Fibroblast of lung (primary cell): ENCODE measurements around the gene CAVIN1. TPM values are rescaled to one million over a fixed set of nuclear protein-coding genes. Genes with fewer than 3 reads are reported as not detected.

ENCODE experiments used
- DNase-seq, 2 donors: peaks; one replicate each; pipeline versions ENCODE4 v3.0.0 to v3.0.0-alpha.2; 2010; ENCODE audit warnings: low read depth in 2 of 2
- H2AFZ ChIP-seq: 2 replicates; pipeline ENCODE4 v1.5.1; 2012; ENCODE audit warnings: low read length, control low read depth, inconsistent platforms
- H3K27ac ChIP-seq: 2 replicates; pipeline ENCODE4 v1.5.1; 2011; ENCODE audit warnings: low read length, control low read depth; ENCODE audit not compliant: insufficient read depth
- H3K27me3 ChIP-seq: 2 replicates; pipeline ENCODE4 v1.5.1; 2011; ENCODE audit warnings: mild to moderate bottlenecking, low read length; ENCODE audit not compliant: control insufficient read depth, insufficient read depth
- H3K36me3 ChIP-seq: 2 replicates; pipeline ENCODE4 v1.5.1; 2011; ENCODE audit warnings: low read length; ENCODE audit not compliant: control insufficient read depth, insufficient read depth
- H3K4me1 ChIP-seq: 2 replicates; pipeline ENCODE4 v1.5.1; 2011; ENCODE audit warnings: low read length; ENCODE audit not compliant: control insufficient read depth, insufficient read depth; ENCODE audit errors: extremely low read depth
- H3K4me2 ChIP-seq: 2 replicates; pipeline ENCODE4 v1.5.1; 2011; ENCODE audit warnings: low read length, control low read depth; ENCODE audit not compliant: insufficient read depth; ENCODE audit errors: extremely low read depth
- H3K4me3 ChIP-seq, 4 experiments: fragments of 200-600 bp in 1 of 4; sonication (generic) in 1 of 4; replicated peaks in 1 of 4; 2 replicates each; pipeline ENCODE4 v1.5.1; 2011 to 2016; ENCODE audit warnings: low read length in 4 of 4, low read depth in 3 of 4, mild to moderate bottlenecking in 3 of 4, control low read depth in 2 of 4, inconsistent platforms in 1 of 4, mixed read lengths in 1 of 4; ENCODE audit not compliant: insufficient read depth in 1 of 4; ENCODE audit errors: control extremely low read depth in 1 of 4
- H3K79me2 ChIP-seq: 2 replicates; pipeline ENCODE4 v1.5.1; 2012; ENCODE audit warnings: mild to moderate bottlenecking, low read length, inconsistent platforms; ENCODE audit not compliant: control insufficient read depth, insufficient read depth
- H3K9ac ChIP-seq: 2 replicates; pipeline ENCODE4 v1.5.1; 2011; ENCODE audit warnings: mild to moderate bottlenecking, low read length, control low read depth; ENCODE audit not compliant: insufficient read depth
- H3K9me3 ChIP-seq: 2 replicates; pipeline ENCODE4 v1.5.1; 2012; ENCODE audit warnings: low read depth, low read length; ENCODE audit not compliant: control insufficient read depth, insufficient read depth
- H4K20me1 ChIP-seq: 2 replicates; pipeline ENCODE4 v1.5.1; 2011; ENCODE audit warnings: low read length; ENCODE audit not compliant: control insufficient read depth, insufficient read depth; ENCODE audit errors: extremely low read depth
- CTCF ChIP-seq, 2 donors: IDR thresholded peaks in 1 of 2; conservative IDR thresholded peaks in 1 of 2; 1 replicate in 1 of 2; 2 replicates in 1 of 2; pipeline ENCODE4 v1.5.1; 2011 to 2012; ENCODE audit warnings: low read length in 2 of 2, control low read depth in 1 of 2, inconsistent platforms in 1 of 2, low read depth in 1 of 2, mild to moderate bottlenecking in 1 of 2
- EZH2 ChIP-seq: IDR thresholded peaks from 2 replicates; pipeline ENCODE4 v1.5.1; 2012; ENCODE audit warnings: low read length, control low read depth, mild to moderate bottlenecking; ENCODE audit errors: missing control alignments
- polyA plus RNA-seq, 2 donors: library from polyadenylated mRNA; depleted of rRNA in 1 of 2; stranded (reverse) in 1 of 2; unstranded in 1 of 2; fragments of >200 nt; gene quantifications; 2 replicates each; pipeline ENCODE4 v1.2.1, GENCODE V29; 2011 to 2012; ENCODE audit warnings: missing spikeins in 1 of 2
- total RNA-seq: library from RNA; depleted of rRNA; stranded (reverse); fragments of >200 nt; gene quantifications from 2 replicates; pipeline ENCODE4 v1.2.1, GENCODE V29; 2014

The CAVIN1 gene
- total and polyA plus RNA-seq, 2 donors (not counting 1 experiment from before 2014, with no cell fraction given), result 372 to 490 TPM

DNA sequence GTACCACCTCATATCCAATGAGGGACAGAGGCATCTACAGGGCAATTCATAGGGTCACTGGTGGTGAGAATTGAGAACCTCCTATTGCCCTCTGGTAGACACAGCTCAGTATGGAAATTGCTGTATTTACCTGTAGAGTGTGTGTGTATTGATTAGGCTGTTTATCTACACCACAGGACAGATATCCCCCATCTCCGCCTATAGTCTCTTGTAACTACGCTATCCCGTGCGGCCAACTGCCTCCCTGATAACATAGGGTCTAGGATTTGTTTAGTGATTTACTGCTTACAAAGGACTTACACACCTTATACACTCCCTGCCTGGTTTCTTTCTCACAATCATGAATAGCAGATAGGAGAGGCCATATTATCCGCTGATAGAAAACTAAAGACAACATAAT, 33.2 kb downstream of the CAVIN1 start:
- H4K20me1 ChIP-seq, result no peaks in the 10 kb centered on the region
- H3K79me2 ChIP-seq, result peaks cover 30% of the 10 kb centered on the region
- no peak overlapping the region for H3K9ac ChIP-seq
- H3K9me3 ChIP-seq, result no peaks in the 10 kb centered on the region
- TF ChIP-seq CTCF (conservative IDR thresholded peaks at IDR 0.05 in 1 of 2, IDR thresholded peaks at IDR 0.05 in 1 of 2; ENCODE audit: low read depth in 1 of 2, low read length in 2 of 2) (no peak), EZH2 (no peak)
- no peak for DNase-seq
- H3K36me3 ChIP-seq, result no peaks in the 10 kb centered on the region
- no peaks in the 10 kb centered on the region for H3K27me3 ChIP-seq
- peak overlapping the region; percentile 100 for H3K27ac ChIP-seq
- H3K4me3 ChIP-seq, result no peak overlapping the region
- no peak overlapping the region for H3K4me2 ChIP-seq
- H2AFZ ChIP-seq, result no peak overlapping the region
- peaks cover 16% of the 10 kb centered on the region for H3K4me1 ChIP-seq

- H3K4me1 ChIP-seq, result peaks cover 16% of the 10 kb centered on the region
- no peaks in the 10 kb centered on the region for H3K27me3 ChIP-seq
- no peaks in the 10 kb centered on the region for H3K9me3 ChIP-seq
- no peak for TF ChIP-seq EZH2
- no peak for TF ChIP-seq CTCF (conservative IDR thresholded peaks at IDR 0.05 in 1 of 2, IDR thresholded peaks at IDR 0.05 in 1 of 2; ENCODE audit: low read depth in 1 of 2, low read length in 2 of 2)
- no peaks in the 10 kb centered on the region for H3K36me3 ChIP-seq
- H2AFZ ChIP-seq, result peak overlapping the region; percentile 45
- peak overlapping the region; percentile 44 to 75 (median 56) for H3K4me3 ChIP-seq
- no peak for DNase-seq
- peak overlapping the region; percentile 100 for H3K27ac ChIP-seq
- H3K4me2 ChIP-seq, result peak overlapping the region; percentile 86
- H3K79me2 ChIP-seq, result peaks cover 38% of the 10 kb centered on the region
- H3K9ac ChIP-seq, result peak overlapping the region; percentile 68
- H4K20me1 ChIP-seq, result no peaks in the 10 kb centered on the region
Observed at GRCh38 chr17:42389135-42389417, 34.0 kb downstream of the CAVIN1 start.

DNA sequence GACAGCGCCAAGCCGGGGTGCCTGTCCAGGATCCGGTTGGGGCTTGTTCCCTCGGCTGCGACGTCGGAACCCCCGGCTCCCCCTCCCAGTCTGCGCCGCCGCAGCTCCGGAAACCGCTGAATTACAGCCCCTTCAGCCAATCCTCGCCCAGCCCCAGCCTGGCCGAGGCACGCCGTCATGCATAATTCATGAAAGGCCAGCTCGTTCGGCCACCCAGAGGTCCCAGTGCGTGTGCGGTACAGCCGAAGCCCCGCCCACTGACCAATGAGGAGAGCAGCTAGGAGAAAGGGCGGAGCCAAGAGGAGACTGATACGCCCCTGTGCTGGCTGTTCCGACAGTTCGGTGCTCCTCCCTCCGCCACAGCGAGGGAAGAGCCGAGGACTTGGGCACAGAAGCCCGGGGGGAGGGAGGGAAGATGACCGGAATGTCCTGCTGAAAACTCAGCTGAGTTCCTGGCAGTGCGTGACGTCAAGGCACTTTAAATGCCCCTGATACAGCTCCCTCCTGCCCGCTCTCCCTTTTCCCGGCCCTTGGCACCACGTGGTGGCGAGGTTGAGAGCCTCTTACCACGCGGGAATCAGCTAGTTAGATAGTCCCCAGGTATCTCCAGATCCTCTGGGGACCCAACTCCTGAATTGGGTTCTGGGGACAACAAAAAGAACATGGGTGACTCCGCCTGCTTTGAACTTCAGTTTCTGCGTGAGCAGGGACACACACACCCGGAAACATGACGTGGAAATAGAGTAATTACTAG, 34.5 kb downstream of the CAVIN1 start, which contains the start of gene STAT3:
STAT3 (minus strand) TSS at position 62 of the 754 bp plus-strand sequence. CDS start 39,926 bp downstream, outside the sequence.
- DNase-seq, result peak; percentile 99 to 100
- no peaks in the 10 kb centered on the region for H3K9me3 ChIP-seq
- H4K20me1 ChIP-seq, result no peaks in the 10 kb centered on the region
- peak within 1 kb of the TSS; percentile 100 for H3K27ac ChIP-seq
- peak within 1 kb of the TSS; percentile 45 for H2AFZ ChIP-seq
- H3K9ac ChIP-seq, result peak within 1 kb of the TSS; percentile 98
- no peak for TF ChIP-seq CTCF (conservative IDR thresholded peaks at IDR 0.05 in 1 of 2, IDR thresholded peaks at IDR 0.05 in 1 of 2; ENCODE audit: low read depth in 1 of 2, low read length in 2 of 2)
- no peak for TF ChIP-seq EZH2
- H3K36me3 ChIP-seq, result no peaks in the 10 kb centered on the region
- peak within 1 kb of the TSS; percentile 81 to 99 (median 92) for H3K4me3 ChIP-seq
- no peaks in the 10 kb centered on the region for H3K27me3 ChIP-seq
- peak within 1 kb of the TSS; percentile 98 for H3K4me2 ChIP-seq
- peaks cover 41% of the 10 kb centered on the region for H3K79me2 ChIP-seq
- H3K4me1 ChIP-seq, result peaks cover 16% of the 10 kb centered on the region
